Immature natural killer cell (primary cell): Measurements from ENCODE around the gene IFT27. TPM values are rescaled to one million over a fixed set of nuclear protein-coding genes. Genes with fewer than 3 reads are reported as not detected.

Experiments
- DNase-seq, 3 donors: peaks; one replicate each; pipeline ENCODE4 v3.0.0; 2022; ENCODE audit warnings: mixed read lengths in 1 of 3
- H3K27ac Mint-ChIP-seq, 6 donors: one replicate each; pipeline ENCODE4 v1.8.0; 2020; ENCODE audit warnings: mixed read lengths in 6 of 6, mild to moderate bottlenecking in 5 of 6, inconsistent platforms in 4 of 6, moderate library complexity in 3 of 6
- H3K27me3 Mint-ChIP-seq, 3 donors: one replicate each; pipeline ENCODE4 v1.8.0; 2020 to 2021; ENCODE audit warnings: low read depth in 3 of 3, mild to moderate bottlenecking in 3 of 3, mixed read lengths in 3 of 3, moderate library complexity in 3 of 3, inconsistent platforms in 1 of 3
- H3K36me3 Mint-ChIP-seq, 3 donors: one replicate each; pipeline ENCODE4 v1.8.0; 2020; ENCODE audit warnings: mixed read lengths in 3 of 3, inconsistent platforms in 2 of 3, mild to moderate bottlenecking in 2 of 3
- H3K4me1 Mint-ChIP-seq, 2 donors: one replicate each; pipeline ENCODE4 v1.8.0; 2020; ENCODE audit warnings: inconsistent platforms in 2 of 2, mild to moderate bottlenecking in 2 of 2, mixed read lengths in 2 of 2, moderate library complexity in 1 of 2
- H3K4me3 Mint-ChIP-seq, 5 donors: one replicate each; pipeline ENCODE4 v1.8.0; 2020; ENCODE audit warnings: mild to moderate bottlenecking in 5 of 5, mixed read lengths in 5 of 5, inconsistent platforms in 3 of 5, moderate library complexity in 3 of 5
- H3K9me3 Mint-ChIP-seq, 6 donors: one replicate each; pipeline ENCODE4 v1.8.0; 2020; ENCODE audit warnings: mild to moderate bottlenecking in 6 of 6, mixed read lengths in 6 of 6, inconsistent platforms in 4 of 6, moderate library complexity in 3 of 6
- polyA plus RNA-seq, 3 donors: library from polyadenylated mRNA; unstranded; fragments of 300-500 nt; fragmentation: Illumina TruSeq; gene quantifications; one replicate each; pipeline ENCODE4 v1.2.3, GENCODE V29; 2021

The IFT27 gene
- polyA plus RNA-seq, 3 donors from 2014 or later, result 11.5 to 18.1 (median 13.0) TPM

- H3K36me3 Mint-ChIP-seq, result no peaks in the 10 kb centered on the region
- H3K27me3 Mint-ChIP-seq, result peaks cover 5 to 14% (median 7%) of the 10 kb centered on the region in 3 donors
- no peak overlapping the region for H3K4me3 Mint-ChIP-seq
- no peaks in the 10 kb centered on the region for H3K4me1 Mint-ChIP-seq
- no peak for DNase-seq
- H3K9me3 Mint-ChIP-seq, result peaks cover 0 to 1% (median 0%) of the 10 kb centered on the region in 6 donors
- no peak overlapping the region for H3K27ac Mint-ChIP-seq
These were observed 47.4 kb downstream of the IFT27 start for GRCh38 chr22:36728505-36728904.

GRCh38 chr22:36727927-36728488, 47.9 kb downstream of the IFT27 start:
- Mint-ChIP-seq H3K27ac (no peak overlapping the region), H3K36me3 (no peaks in the 10 kb centered on the region), H3K27me3 (peaks cover 4 to 13% (median 5%) of the 10 kb centered on the region in 3 donors), H3K9me3 (peaks cover 0 to 1% (median 0%) of the 10 kb centered on the region in 6 donors), H3K4me1 (no peaks in the 10 kb centered on the region), H3K4me3 (no peak overlapping the region)
- no peak for DNase-seq

- no peak overlapping the region for H3K4me3 Mint-ChIP-seq
- no peaks in the 10 kb centered on the region for H3K4me1 Mint-ChIP-seq
- H3K27ac Mint-ChIP-seq, result no peak overlapping the region
- no peaks in the 10 kb centered on the region for H3K36me3 Mint-ChIP-seq
- DNase-seq, result no peak
- H3K27me3 Mint-ChIP-seq, result peaks cover 2 to 10% (median 4%) of the 10 kb centered on the region in 3 donors
- H3K9me3 Mint-ChIP-seq, result peaks cover 0 to 1% (median 0%) of the 10 kb centered on the region in 6 donors
These were observed 48.8 kb downstream of the IFT27 start for GRCh38 chr22:36727110-36727509.

DNA sequence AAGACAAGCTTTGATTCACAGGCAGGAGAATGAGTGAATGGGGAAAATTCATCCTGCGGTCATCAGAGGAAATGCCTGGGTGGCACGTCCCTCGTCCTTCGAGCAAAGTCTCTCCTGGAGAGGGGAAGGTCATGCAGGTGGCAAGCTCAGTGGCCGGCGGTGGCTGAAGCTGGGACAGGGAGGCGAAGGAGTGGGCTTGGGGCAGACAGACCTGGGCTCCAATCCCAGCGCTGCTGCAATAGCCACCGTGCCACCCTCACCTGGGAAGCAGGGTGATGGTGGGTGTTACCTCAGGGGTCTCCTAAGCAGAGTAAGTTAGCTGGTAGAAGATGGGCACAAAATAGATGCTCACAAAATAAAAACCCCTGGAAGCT, 49.9 kb downstream of the IFT27 start:
- peaks cover 1 to 10% (median 4%) of the 10 kb centered on the region in 3 donors for H3K27me3 Mint-ChIP-seq
- H3K4me1 Mint-ChIP-seq, result no peaks in the 10 kb centered on the region
- no peak overlapping the region for H3K4me3 Mint-ChIP-seq
- no peaks in the 10 kb centered on the region for H3K36me3 Mint-ChIP-seq
- no peak overlapping the region for H3K27ac Mint-ChIP-seq
- H3K9me3 Mint-ChIP-seq, result no peaks in the 10 kb centered on the region
- no peak for DNase-seq

DNA sequence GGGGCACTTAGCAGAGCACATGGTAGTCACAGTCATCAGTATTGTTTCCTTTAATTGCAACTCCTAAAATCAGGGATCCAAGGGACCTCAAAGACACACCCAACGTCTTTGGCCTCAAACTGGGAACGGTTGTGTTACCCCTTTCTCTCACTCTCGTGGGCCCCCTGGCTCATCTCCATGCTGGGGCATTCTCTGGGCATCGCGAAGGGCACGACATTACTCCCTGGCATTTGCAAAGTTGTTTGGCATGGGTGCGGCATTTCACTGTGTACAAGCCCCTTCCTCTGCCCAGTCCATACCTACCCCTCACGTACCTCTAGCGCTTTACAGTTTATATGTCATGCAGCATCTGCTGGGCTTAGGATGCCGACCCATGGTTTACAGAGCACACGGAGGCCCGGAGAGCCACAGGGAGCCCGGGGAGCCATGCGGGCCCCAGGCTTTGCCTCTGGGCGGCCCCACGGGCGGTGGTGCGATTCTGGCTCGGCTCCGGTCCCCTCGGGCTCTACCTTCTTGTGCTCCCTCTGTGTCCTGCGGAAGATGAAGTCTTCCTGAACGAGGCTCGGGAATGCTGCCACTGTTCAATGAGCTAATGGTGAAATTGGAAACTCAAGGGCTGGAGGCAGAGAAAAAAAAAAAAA, 50.4 kb downstream of the IFT27 start:
- H3K4me3 Mint-ChIP-seq, result no peak overlapping the region
- no peaks in the 10 kb centered on the region for H3K36me3 Mint-ChIP-seq
- no peaks in the 10 kb centered on the region for H3K9me3 Mint-ChIP-seq
- no peaks in the 10 kb centered on the region for H3K4me1 Mint-ChIP-seq
- H3K27ac Mint-ChIP-seq, result no peak overlapping the region
- H3K27me3 Mint-ChIP-seq, result peaks cover 4 to 15% (median 6%) of the 10 kb centered on the region in 3 donors
- DNase-seq, result no peak

- Mint-ChIP-seq H3K9me3 (no peaks in the 10 kb centered on the region), H3K27ac (no peak overlapping the region), H3K4me3 (no peak overlapping the region), H3K4me1 (no peaks in the 10 kb centered on the region), H3K27me3 (peaks cover 5 to 15% (median 6%) of the 10 kb centered on the region in 3 donors), H3K36me3 (no peaks in the 10 kb centered on the region)
- no peak for DNase-seq
These were observed 51.1 kb downstream of the IFT27 start for GRCh38 chr22:36724836-36725235.

GRCh38 chr22:36722055-36722454, 53.9 kb downstream of the IFT27 start:
- Mint-ChIP-seq H3K27ac (no peak overlapping the region), H3K9me3 (no peaks in the 10 kb centered on the region), H3K4me1 (no peaks in the 10 kb centered on the region), H3K4me3 (no peak overlapping the region), H3K36me3 (no peaks in the 10 kb centered on the region), H3K27me3 (peaks cover 8 to 15% (median 10%) of the 10 kb centered on the region in 3 donors)
- DNase-seq, result no peak

- Mint-ChIP-seq H3K4me3 (no peak overlapping the region), H3K4me1 (no peaks in the 10 kb centered on the region), H3K36me3 (no peaks in the 10 kb centered on the region), H3K27ac (no peak overlapping the region), H3K27me3 (peaks cover 5 to 13% (median 9%) of the 10 kb centered on the region in 3 donors), H3K9me3 (no peaks in the 10 kb centered on the region)
- no peak for DNase-seq
These were observed 60.3 kb downstream of the IFT27 start for GRCh38 chr22:36715647-36716046.

GRCh38 chr22:36714110-36714509, 61.8 kb downstream of the IFT27 start:
- peaks cover 2 to 13% (median 9%) of the 10 kb centered on the region in 3 donors for H3K27me3 Mint-ChIP-seq
- DNase-seq, result no peak
- H3K9me3 Mint-ChIP-seq, result no peaks in the 10 kb centered on the region

DNA sequence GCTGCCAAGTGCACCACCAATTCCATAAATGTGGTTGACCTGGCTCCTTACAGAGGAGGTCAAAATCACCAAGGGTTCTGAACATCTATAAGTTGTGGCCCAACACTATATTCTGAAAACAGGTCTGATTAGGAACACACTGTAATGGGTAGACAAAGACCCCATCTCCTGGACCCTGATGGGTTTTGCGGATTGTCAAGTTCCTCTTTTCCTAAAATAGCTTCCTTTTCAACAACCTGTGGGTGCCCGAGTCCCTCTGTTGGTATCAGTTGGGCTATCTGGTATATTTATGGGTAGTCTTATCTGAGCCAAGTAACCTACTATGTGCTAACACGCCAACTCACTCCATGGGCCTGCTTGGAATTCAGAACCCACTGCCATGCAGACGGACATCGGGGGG, 62.5 kb downstream of the IFT27 start:
- no peaks in the 10 kb centered on the region for H3K36me3 Mint-ChIP-seq
- no peak overlapping the region for H3K27ac Mint-ChIP-seq
- peaks cover 0 to 1% (median 0%) of the 10 kb centered on the region in 6 donors for H3K9me3 Mint-ChIP-seq
- H3K4me1 Mint-ChIP-seq, result no peaks in the 10 kb centered on the region
- DNase-seq, result no peak
- H3K27me3 Mint-ChIP-seq, result peaks cover 1 to 13% (median 7%) of the 10 kb centered on the region in 3 donors
- H3K4me3 Mint-ChIP-seq, result no peak overlapping the region

More at GRCh38 chr22:36714110-36714509, 61.8 kb downstream of the IFT27 start:
- Mint-ChIP-seq H3K27ac (no peak overlapping the region), H3K36me3 (no peaks in the 10 kb centered on the region), H3K4me3 (no peak overlapping the region), H3K4me1 (no peaks in the 10 kb centered on the region)

Other genes with a start within 250 kb of the IFT27 start
- gene EIF3D, start 247.0 kb downstream of the IFT27 start, polyA plus RNA-seq, result 100 to 1,000 TPM in 2 of 3 donors, 10 to 100 TPM in 1; 95.1 to 155 (median 124) TPM
- not detected for gene CACNG2, start 72.4 kb downstream of the IFT27 start, polyA plus RNA-seq
- not detected for gene PVALB, start 40.9 kb upstream of the IFT27 start, polyA plus RNA-seq
- 1 to 10 TPM in 2 of 3 donors, under 1 TPM in 1; 0.75 to 3.1 (median 3.0) TPM for gene NCF4, start 84.9 kb upstream of the IFT27 start, polyA plus RNA-seq
- under 1 TPM in 2 of 3 donors, not detected in 1; 0.47 to 0.77 TPM for gene CSF2RB, start 137.5 kb upstream of the IFT27 start, polyA plus RNA-seq
- gene TST, start 243.3 kb upstream of the IFT27 start, polyA plus RNA-seq, result 10 to 100 TPM in 1 of 3 donors, 1 to 10 TPM in 2; 8.1 to 20.8 (median 8.4) TPM
- 10 to 100 TPM; 56.0 to 97.5 (median 59.7) TPM for gene MPST, start 243.6 kb upstream of the IFT27 start, polyA plus RNA-seq